ENCODE data around the gene CBLB.
"Not testable (repeated sequence)": the region's sequence is repeated elsewhere in the genome, so short reads cannot be mapped to it uniquely, and the experiment has no call there.

The CBLB gene

DNA sequence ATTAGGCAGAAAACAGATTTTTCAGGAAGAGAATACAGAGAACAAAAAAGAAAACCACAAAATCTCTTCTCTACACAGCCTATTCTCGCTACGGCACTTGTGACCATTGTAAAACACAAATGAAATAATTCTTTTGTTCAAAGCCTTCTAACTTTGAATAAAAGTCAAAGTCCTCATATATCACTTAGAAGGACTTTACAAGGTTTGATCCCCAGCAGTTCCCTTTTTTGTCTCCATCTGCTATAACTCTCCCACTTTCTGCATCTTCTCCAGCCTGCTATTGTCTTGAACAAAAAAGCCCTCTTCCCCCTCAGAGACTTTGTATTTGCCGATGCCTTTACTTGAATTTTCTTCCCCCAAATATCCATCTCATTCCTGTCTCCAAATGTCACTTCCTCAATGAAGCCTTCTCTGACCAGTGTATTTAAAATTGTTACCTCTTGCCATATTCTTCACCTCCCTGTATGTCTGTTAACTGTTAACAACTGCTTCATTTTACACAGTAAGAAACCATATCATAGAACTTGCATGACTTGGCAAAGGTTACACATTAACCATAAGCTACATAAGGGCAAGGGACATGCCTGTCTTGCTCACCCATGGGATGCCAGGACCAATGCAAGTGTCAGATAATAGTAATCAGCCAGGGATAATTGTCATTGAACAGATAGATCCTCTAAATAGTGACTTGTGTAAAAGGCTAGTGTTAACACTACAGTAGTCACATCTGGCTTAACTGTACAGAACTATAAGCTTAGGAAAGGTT lies 122.4 kb downstream of the CBLB start:
- no peak for DNase-seq

DNA sequence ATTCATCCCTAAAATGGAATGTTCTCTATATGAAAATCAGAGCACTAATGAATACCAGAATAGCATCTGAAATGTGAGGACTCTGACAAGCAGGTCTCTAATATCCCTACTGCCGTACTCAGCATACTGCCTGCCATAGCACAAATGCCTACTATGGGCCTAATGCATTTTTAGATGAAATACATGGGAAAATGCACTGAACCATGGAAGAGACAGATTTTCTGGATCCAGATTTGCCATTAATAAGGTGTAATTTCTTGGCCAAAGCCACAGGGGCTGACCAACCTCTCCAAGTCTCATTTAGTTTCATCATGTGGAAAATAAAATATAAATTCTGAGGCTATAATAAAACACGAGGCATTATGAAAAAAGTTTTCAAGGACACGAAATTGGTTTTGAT lies 123.8 kb downstream of the CBLB start:
- no peak for DNase-seq

DNA sequence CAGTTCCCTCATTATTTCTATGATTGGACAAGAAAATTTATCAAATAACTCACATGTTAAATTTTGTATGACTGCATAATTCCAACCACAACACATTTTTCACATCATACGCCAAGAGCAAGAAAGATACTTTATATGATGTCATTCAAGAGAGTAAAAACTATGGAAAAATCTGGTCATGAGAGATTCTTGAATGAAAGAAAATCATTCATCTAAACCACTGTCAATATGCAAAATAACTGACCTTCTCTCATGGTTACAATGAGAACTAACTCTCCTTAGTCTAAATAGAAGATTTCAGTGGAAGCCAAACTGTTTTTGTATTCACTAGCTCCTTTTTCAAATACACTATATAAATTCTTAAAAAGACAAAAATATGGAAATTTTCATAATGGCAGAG lies 124.6 kb downstream of the CBLB start:
- no peak for DNase-seq

- no peak for DNase-seq
Measured at GRCh38 chr3:105733356-105733755, 135.5 kb downstream of the CBLB start.

DNA sequence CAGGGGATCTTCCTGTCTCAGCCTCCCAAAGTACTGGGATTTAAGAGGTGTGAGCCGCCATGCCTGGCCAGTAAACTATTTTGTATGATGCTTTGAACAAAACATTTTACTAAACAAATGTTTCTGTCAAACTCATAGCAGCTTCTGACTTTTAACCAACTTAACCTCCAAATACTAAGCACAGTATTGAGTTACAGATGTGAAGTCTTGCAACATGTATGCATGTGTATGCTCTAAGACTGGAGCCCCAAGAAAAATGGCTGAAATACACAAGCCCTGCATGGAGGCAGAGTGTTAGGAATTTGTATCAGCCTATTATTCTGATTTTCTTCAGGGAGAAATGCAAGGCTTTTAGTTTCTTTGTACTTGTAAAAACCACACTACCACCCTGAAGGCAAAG lies 137.1 kb downstream of the CBLB start:
- DNase-seq = no peak

GRCh38 chr3:105730801-105731354 lies 137.9 kb downstream of the CBLB start:
- DNase-seq = no peak

DNA sequence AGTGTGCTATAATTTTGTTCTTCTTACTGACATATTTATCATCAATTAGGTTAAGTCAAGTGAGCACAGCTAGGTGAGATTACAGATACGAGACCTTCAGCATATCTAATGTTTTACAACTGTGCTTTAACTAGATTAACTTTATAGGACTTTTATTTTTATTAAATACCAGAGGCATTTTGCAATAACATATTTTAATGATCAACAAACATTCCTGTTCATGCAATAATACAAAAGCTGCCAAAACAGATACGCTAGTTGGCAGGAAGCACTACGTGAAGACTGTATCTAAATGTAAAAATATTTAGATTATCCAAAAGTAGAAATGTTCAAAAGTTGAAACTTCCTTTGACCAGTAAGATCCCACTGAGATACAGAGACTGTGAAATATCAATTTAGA lies 139.1 kb downstream of the CBLB start:
- no peak for DNase-seq

DNA sequence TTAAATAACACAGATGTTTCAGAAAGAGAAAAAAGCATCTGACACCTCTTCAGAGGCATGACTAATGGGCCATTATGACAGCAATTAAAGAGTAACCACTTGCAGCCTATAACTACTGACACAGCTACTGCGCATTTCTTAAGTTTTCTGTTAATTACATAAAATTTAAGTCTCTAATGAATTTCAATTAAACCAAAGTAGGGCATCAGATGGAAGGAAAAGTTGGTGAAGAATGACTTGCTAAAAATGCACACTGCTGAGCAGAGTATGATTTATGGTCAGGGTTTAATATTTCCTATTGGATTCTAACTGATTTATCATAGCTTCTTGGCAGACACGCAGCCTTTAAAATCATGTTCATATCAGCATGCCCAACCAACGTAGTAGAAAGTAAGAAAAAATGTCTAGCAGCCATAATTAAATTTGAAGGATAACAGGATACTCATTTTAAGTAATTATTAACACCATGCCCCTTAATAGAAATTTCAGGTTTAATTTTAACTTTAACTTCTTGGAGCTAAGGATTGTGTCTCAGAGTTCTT lies 140.0 kb downstream of the CBLB start:
- no peak for DNase-seq

GRCh38 chr3:105727036-105727435 lies 141.8 kb downstream of the CBLB start:
- not testable (repeated sequence) for DNase-seq

DNA sequence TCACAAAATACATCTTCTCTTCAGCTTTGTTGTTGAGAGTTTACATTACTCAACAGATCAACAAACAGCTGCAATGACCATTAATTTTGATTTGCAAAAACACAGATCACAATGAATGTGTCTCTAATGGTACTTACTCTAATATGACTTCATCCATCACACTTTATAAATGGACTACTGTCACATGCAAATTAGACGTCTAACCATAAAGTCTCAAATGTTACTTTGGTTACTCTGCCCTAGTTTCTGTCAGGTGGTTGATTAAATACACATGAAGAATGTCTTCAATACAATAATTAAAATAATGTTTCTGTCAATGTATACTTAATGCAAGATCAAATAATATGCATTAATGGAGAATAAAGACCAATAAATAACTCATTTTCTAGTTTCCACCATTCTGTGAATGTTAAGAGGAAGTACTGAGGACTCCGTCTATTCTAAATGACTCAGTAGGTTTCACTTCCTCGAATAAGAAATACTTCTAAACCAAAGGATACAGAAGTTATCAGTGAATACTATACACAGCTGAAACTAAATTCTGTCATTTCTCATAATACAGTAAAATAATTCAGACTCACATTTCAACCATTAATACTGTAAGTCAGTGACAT lies 145.8 kb downstream of the CBLB start:
- DNase-seq = no peak

DNA sequence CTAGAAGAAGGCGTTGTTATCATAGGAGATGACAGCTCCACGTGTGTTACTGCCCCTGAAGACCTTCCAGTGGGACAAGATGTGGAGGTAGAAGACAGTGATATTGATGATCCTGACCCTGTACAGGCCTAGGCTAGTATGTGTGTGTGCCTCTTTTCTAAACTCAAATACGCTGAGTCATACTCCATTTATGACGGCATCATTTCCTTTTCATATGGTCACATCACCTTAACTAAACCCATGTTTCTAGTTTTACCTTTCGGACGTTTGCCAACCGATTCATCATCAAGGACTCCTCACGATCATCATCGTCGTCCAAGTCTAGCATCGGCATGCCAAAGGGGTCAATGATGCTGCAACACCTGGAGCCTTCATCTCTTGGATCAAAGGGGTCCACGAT lies 149.0 kb downstream of the CBLB start:
- no peak for DNase-seq

- no peak for DNase-seq
Measured at GRCh38 chr3:105715372-105715771, 153.4 kb downstream of the CBLB start.

- DNase-seq = no peak
Measured at GRCh38 chr3:105714453-105714852, 154.4 kb downstream of the CBLB start.

GRCh38 chr3:105708980-105709379 lies 159.8 kb downstream of the CBLB start:
- no peak for DNase-seq

GRCh38 chr3:105707009-105707408 lies 161.8 kb downstream of the CBLB start:
- DNase-seq = no peak

DNA sequence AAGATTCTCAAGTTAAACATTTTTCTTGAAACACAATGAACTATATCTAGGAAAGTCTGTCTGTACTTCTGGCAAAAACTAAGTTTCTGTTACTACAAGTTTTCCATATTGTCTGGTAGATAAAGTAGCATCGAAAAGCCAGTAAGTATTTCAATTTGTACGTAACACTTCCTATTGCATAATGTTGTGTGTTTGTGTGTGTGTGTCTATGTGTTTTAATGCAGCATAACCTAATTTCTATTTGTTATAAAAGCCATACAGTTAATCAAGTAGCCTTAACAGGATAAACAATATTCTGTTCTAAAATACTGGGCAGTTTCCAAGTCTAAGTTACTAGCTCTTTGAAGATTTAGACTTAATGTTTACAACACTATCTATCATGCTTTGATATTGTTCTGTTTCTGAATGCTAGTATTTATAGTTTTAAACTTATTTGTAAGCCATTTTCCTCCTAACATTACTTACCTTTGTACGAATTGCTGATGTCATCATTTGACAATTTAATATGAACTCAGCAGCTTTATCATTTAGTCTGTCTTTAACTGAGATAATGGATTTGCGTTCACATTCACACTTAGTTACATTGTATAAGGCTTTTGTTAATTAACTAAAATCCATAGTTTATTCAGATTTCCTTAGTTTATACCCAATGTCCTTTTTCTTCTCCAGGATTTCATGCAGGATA lies 163.9 kb downstream of the CBLB start:
- DNase-seq = no peak

GRCh38 chr3:105700575-105700974 lies 168.2 kb downstream of the CBLB start:
- peak; percentile 26 for DNase-seq

DNA sequence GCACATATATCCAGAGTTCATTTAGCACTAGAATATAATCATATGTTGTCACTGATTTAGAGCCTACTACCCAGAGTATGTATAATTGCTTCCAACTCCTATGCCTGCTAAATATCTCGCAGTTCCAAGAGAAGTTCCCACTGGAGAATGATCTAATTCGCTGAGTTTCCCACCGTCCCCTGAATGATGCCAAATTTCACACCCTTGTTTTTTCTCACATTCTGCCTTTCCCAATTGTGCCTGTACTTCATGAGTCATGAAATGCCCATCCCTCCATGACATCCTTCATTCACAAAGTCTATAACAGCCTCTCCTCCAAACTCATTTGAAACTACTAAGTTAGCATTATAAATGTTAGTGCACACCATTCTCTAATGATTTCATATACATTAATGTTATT lies 177.2 kb downstream of the CBLB start:
- DNase-seq = no peak

DNA sequence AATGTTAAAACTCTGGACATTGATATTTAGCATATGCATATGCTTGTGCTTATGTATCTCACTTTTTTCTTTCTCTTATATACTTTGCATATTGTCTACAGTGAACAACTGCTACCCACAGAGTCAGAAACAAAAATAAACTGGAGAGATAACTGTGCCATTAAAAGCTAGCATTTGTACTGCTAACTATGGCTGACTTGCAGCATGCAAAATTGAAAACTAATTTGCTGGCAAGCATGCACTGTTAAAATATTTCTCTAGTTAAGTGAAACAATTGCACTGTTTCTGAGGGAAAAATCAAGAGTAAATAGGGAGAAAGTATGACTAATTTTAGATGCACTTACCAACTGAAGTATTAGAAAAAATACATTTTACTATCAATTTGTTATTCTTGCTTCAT lies 177.8 kb downstream of the CBLB start:
- DNase-seq = no peak

GRCh38 chr3:105688821-105689220 lies 180.0 kb downstream of the CBLB start:
- DNase-seq = no peak

GRCh38 chr3:105686278-105686897 lies 182.4 kb downstream of the CBLB start:
- DNase-seq = no peak

DNA sequence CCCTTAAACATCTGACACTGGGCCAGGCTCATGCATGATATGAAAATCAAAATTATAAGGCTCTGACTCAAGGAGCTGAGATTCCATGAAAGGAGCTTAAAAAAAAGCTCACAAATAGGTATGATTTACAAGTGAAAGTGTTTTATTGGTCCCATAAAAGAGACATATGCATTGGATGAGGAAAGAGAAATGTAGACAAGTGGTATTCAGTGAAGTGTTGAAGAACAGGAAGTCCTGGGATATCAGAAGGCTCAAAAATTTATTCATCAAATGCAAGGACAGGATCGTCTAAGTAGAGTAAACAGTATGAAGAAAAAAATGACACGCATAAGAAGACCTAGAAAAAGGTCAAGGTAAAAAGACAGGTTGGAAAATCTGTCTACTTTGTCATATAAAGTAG lies 188.9 kb downstream of the CBLB start:
- DNase-seq = no peak

DNA sequence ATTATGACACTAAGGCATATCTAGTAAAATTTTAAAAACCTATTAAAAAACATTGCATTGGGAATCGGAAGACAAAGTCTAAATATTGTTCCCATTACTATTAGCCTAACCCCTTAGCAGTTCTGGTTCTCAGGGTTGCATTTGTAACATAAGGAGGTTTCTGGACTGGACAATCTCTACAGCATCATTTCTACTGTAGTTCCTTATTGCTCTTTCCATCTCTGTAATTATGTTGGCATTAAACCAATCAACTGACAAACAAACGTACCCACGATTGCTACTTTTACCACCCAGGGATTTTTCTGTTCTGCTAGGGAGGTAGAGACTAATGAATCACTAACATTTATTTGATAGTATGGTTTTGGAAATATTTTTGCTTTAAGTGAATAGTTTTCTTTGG lies 190.8 kb downstream of the CBLB start:
- no peak for DNase-seq

All from stimulated activated CD4-positive, alpha-beta T cell treated with anti-CD3 and anti-CD28 coated beads, Interleukin-4, amount 100 ng/mL, for 24 hours (primary cell).